Psoas muscle (tissue), 8 donors: ENCODE data around the gene MYOZ2. TPM values are rescaled to one million over a fixed set of nuclear protein-coding genes. Genes with fewer than 3 reads are reported as not detected.

Source experiments
- ATAC-seq, 4 donors: fragments of 200-7000 bp; cut with Tn5 transposase; one replicate each; pipeline ENCODE4 v1.9.1; 2020; ENCODE audit warnings: moderate library complexity in 3 of 4, mild to moderate bottlenecking in 2 of 4
- DNase-seq, 2 donors: peaks; one replicate each; pipeline ENCODE4 v3.0.0-alpha.2; 2020
- H3K27ac ChIP-seq: fragments of 200-600 bp; one replicate; pipeline ENCODE4 v1.8.0; 2022
- H3K27me3 ChIP-seq, 3 donors: fragments of 200-600 bp in 1 of 3; one replicate each; pipeline versions ENCODE4 v1.6.1 to v1.8.0; 2013 to 2022; ENCODE audit warnings: low read length in 2 of 3, mild to moderate bottlenecking in 2 of 3, moderate library complexity in 1 of 3; ENCODE audit not compliant: insufficient read depth in 3 of 3
- H3K36me3 ChIP-seq, 2 donors: fragments of 200-600 bp in 1 of 2; one replicate each; pipeline versions ENCODE4 v1.6.1 to v1.8.0; 2013 to 2022; ENCODE audit warnings: low read depth in 1 of 2, mild to moderate bottlenecking in 1 of 2, moderate library complexity in 1 of 2; ENCODE audit not compliant: insufficient read depth in 1 of 2
- H3K4me1 ChIP-seq: fragments of 200-600 bp; one replicate; pipeline ENCODE4 v1.8.0; 2022
- H3K4me3 ChIP-seq: fragments of 200-600 bp; one replicate; pipeline ENCODE4 v1.8.0; 2022; ENCODE audit warnings: mild to moderate bottlenecking
- H3K9me3 ChIP-seq: fragments of 200-600 bp; one replicate; pipeline ENCODE4 v1.8.0; 2022
- WGBS, 3 donors: extraction: QIAGEN DNeasy Blood & Tissue Kit; methylation state at CpG; one replicate each; pipeline versions ENCODE4 v1.1.6 to v1.1.7; 2013; 5-methylcytosine and 5-hydroxymethylcytosine counted together
- intact Hi-C, 2 donors: fragments of 100-400 bp; cut with DNase I; formaldehyde crosslinking; loops; one replicate each; pipeline versions ENCODE4 v1.11.0 to v1.14.2; 2022
- polyA plus RNA-seq, 3 donors: library from polyadenylated mRNA; stranded (reverse); fragments of 200-250 nt; gene quantifications; one replicate each; pipeline ENCODE4 v1.2.3, GENCODE V29; 2013
- total RNA-seq, 4 donors: library from RNA; stranded (reverse); fragmentation: NEBNext Ultra II Directional in 2 of 4; extraction: Animal tissue kit (Norgen Biotek cat#: 25700) in 2 of 4; gene quantifications; one replicate each; pipeline versions ENCODE4 v1.2.1 to v1.2.4, GENCODE V29; 2021 to 2023
- TF ChIP-seq, protein P1 (sequence below): fragments of 200-600 bp; IDR thresholded peaks from one replicate; pipeline ENCODE4 v1.8.0; 2022; ENCODE audit warnings: antibody characterized with exemption
- donor health status: healthy with polysubstance abuse.
- donor health status: DM: no; HTN: no; CAD: no; lungs with moderate emphysema.
- donor health status: Bipolar disorder and iron deficiency.
- donor health status: healthy.
- donor health status: DM: yes; HTN: yes; CAD: no.
- donor health status: DM: no; HTN: no; CAD: no.
- donor health status: DM: no; HTN: no; CAD: no.
- donor health status: DM: yes; HTN: yes; CAD: no.

The MYOZ2 gene
- total and polyA plus RNA-seq, 7 donors: 55.1 to 469 (median 204) TPM

GRCh38 chr4:119209077-119209476 is 73.4 kb downstream of the MYOZ2 start:
- intact Hi-C loops: loop anchor here in 1 of 2 donors (10.0 kb wide), 1 partner anchor 64 kb away; no protein-coding TSS in a partner anchor
- Histone ChIP-seq H3K4me1 (peaks cover 8% of the 10 kb centered on the region), H3K36me3 (no peaks in the 10 kb centered on the region), H3K27ac (no peak overlapping the region), H3K27me3 (no peaks in the 10 kb centered on the region), H3K4me3 (no peak overlapping the region), H3K9me3 (no peaks in the 10 kb centered on the region)
- ATAC-seq: no peak
- TF ChIP-seq, protein P1, sequence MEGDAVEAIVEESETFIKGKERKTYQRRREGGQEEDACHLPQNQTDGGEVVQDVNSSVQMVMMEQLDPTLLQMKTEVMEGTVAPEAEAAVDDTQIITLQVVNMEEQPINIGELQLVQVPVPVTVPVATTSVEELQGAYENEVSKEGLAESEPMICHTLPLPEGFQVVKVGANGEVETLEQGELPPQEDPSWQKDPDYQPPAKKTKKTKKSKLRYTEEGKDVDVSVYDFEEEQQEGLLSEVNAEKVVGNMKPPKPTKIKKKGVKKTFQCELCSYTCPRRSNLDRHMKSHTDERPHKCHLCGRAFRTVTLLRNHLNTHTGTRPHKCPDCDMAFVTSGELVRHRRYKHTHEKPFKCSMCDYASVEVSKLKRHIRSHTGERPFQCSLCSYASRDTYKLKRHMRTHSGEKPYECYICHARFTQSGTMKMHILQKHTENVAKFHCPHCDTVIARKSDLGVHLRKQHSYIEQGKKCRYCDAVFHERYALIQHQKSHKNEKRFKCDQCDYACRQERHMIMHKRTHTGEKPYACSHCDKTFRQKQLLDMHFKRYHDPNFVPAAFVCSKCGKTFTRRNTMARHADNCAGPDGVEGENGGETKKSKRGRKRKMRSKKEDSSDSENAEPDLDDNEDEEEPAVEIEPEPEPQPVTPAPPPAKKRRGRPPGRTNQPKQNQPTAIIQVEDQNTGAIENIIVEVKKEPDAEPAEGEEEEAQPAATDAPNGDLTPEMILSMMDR: no peak
- DNase-seq: no peak

- TF ChIP-seq, protein P1: no peak
- ATAC-seq (no peak), DNase-seq (no peak)
- Histone ChIP-seq H3K27me3 (no peaks in the 10 kb centered on the region), H3K4me3 (no peak overlapping the region), H3K4me1 (peaks cover 4% of the 10 kb centered on the region), H3K27ac (no peak overlapping the region), H3K36me3 (no peaks in the 10 kb centered on the region), H3K9me3 (no peaks in the 10 kb centered on the region)
- intact Hi-C loops: loop anchor here in 1 of 2 donors (10.0 kb wide), 1 partner anchor 65 kb away; no protein-coding TSS in a partner anchor
- WGBS, 3 donors: 83 to 89% (median 89%) methylated on average over 1 of the region's 1 CpG
Observed at GRCh38 chr4:119209586-119209985, 74.0 kb downstream of the MYOZ2 start.

- no peak for DNase-seq
- intact Hi-C loops: loop anchor here (10.0 kb wide), 2 partner anchors 74 to 226 kb away; no protein-coding TSS in a partner anchor
- 82 to 87% (median 85%) methylated on average over 4 of the region's 4 CpGs for WGBS, 3 donors
- H3K27ac ChIP-seq: no peak overlapping the region
- H3K9me3 ChIP-seq: no peaks in the 10 kb centered on the region
- no peaks in the 10 kb centered on the region for H3K27me3 ChIP-seq
- H3K4me1 ChIP-seq: peaks cover 9% of the 10 kb centered on the region
- no peak overlapping the region for H3K4me3 ChIP-seq
- TF ChIP-seq, protein P1: no peak
- H3K36me3 ChIP-seq: peaks cover 0 to 5% of the 10 kb centered on the region in 2 donors
- no peak for ATAC-seq
Observed at GRCh38 chr4:119210775-119211174, 75.1 kb downstream of the MYOZ2 start.

DNA sequence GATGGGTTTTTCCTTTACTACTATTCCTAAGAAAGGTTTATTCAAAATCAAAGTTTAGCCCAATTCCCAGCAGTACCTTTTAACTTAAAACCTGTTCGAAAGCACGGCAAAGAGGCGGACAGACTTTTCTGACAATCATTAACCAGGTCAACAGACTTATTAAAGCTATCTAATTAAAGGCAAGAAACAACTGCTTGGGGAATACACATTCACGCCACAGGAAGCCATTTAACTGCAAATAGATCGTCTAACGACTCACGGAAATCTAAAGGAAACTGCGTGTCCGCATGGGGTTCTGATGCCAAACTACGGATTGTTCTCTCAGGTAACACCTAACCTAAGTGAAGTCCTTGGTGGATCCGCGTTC is 76.2 kb downstream of the MYOZ2 start:
- peaks cover 18% of the 10 kb centered on the region for H3K4me1 ChIP-seq
- H3K27me3 ChIP-seq: no peaks in the 10 kb centered on the region
- intact Hi-C loops: loop anchor here (2.0 to 10.0 kb wide), 5 partner anchors 73 to 229 kb away; no protein-coding TSS in a partner anchor
- TF ChIP-seq, protein P1: peak; percentile 7
- H3K36me3 ChIP-seq: peaks cover 0 to 8% of the 10 kb centered on the region in 2 donors
- ATAC-seq (peak in 3 of 4 donors; percentile 1 to 4 (median 1)), DNase-seq (no peak)
- H3K9me3 ChIP-seq: no peaks in the 10 kb centered on the region
- WGBS, 3 donors: 1 to 2% (median 1%) methylated on average over 12 of the region's 12 CpGs
- peak overlapping the region; percentile 91 for H3K4me3 ChIP-seq
- H3K27ac ChIP-seq: peak overlapping the region; percentile 99
